CD1c-positive myeloid dendritic cell (primary cell): ENCODE results near the gene DNAH1.
A peak's percentile ranks its signal among the peaks of the same experiment; 100 is the strongest.

Experiments used
- DNase-seq: peaks from one replicate; pipeline ENCODE4 v3.0.0-alpha.2; 2016; ENCODE audit errors: extremely low spot score

The DNAH1 gene

GRCh38 chr3:52357151-52358080, 41.3 kb downstream of the DNAH1 start:
- DNase-seq, result no peak

DNA sequence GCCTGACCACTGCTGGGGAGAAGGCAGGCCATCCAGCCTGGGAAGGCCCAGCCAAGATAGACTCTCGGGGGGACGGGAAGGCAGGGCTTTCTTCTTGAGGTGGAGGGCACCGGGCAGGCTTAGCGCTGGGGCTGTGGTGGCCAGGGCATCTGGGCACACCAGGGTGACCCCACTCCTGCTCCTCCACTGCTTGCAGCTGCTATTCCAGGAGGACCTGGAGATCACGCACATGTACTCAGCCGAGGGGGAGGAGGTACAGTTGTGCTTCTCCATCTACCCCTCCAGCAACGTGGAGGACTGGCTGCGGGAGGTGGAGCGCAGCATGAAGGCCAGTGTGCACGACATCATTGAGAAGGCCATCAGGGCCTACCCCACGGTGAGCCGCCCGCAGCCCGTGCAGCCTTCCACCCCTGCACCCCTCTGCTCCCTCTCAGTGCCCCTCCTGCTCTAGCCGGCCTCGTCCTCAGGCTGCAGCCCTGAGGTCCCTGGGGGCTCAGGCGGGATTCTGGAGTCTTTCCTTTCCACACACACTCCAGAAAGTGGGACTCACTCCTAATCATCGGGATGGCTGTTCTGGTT, 42.3 kb downstream of the DNAH1 start:
- DNase-seq, result no peak

GRCh38 chr3:52359116-52359855, 43.2 kb downstream of the DNAH1 start:
- no peak for DNase-seq

DNA sequence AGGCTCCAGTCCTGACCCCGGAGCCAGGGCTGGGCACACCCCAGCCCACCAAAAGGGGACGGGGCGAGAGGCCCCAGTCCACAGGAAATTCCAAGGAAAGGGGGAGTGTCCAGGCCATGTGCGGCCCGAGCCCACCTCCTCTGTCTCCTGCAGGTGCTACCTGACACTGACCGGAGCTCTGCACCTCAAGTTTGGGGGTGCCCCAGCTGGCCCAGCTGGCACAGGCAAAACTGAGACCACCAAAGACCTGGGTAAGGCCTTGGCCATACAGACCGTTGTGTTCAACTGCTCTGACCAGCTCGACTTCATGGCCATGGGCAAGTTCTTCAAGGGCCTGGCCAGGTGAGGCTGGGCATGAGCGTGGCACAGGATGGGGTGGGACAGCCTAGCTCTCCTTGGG, 44.9 kb downstream of the DNAH1 start:
- no peak for DNase-seq

DNA sequence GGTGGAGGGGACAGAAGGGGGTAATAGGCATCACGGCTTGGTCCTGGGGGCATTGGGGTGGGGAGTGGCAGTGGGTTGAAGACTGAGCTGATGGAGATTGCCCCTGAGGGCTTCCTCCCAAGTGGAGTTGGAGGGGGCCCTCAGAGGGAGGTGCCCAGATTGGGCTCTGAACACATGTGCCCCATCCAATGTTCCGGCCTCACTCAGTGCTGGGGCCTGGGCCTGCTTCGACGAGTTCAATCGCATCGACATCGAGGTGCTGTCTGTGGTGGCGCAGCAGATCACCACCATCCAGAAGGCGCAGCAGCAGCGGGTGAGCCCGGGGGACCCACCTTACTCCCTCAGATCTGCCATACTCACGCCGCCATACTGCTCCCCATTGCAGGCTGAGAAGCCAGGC, 45.3 kb downstream of the DNAH1 start:
- DNase-seq, result no peak

- DNase-seq, result no peak
Measured at GRCh38 chr3:52361898-52362297, 45.8 kb downstream of the DNAH1 start.

DNA sequence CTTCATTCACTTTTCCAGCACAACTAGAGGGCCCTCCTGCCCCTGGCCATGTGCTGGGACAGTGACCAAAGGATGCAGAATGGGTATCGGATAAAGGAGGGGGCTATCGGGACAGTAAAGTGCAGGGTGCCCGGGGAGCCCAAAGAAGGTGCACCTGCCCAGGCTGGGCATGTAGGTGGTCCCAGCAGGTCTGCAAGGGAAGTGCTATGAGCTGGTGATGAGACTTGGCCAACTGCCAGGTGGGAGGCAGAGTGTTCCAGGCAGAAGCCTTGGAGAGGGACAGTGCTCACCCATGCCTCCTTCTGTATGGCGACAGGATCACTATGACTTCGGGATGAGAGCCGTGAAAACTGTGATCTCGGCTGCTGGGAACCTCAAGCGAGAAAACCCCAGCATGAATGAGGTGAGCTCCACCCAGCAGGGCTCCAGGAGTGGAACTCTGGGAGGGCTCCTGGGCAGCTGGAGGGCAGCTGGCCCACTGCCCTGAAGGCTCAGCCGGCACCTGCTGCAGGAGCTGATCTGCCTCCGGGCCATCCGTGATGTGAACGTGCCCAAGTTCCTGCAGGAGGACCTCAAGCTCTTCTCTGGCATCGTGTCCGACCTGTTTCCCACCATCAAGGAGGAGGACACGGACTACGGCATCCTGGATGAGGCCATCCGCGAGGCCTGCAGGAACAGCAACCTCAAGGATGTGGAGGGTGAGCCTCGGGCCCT, 48.4 kb downstream of the DNAH1 start:
- no peak for DNase-seq

GRCh38 chr3:52366527-52366926, 50.4 kb downstream of the DNAH1 start:
- DNase-seq, result no peak

GRCh38 chr3:52367891-52368880, 52.1 kb downstream of the DNAH1 start:
- no peak for DNase-seq

DNA sequence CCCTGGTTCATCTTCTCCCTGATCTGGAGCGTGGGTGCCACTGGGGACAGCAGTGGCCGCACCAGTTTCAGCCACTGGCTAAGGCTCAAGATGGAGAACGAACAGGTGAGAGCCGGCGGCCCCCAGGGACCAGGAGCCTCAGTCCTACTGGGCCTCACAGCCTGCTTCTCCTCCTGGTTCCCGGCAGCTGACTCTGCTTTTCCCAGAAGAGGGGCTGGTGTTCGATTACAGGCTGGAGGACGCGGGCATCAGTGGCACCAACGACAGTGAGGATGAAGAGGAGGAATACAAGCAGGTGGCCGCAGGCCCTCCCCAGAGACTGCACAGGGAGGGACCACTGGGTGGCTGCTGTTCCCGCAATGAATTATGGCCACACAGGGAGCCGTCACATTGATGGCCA, 54.4 kb downstream of the DNAH1 start:
- no peak for DNase-seq

DNA sequence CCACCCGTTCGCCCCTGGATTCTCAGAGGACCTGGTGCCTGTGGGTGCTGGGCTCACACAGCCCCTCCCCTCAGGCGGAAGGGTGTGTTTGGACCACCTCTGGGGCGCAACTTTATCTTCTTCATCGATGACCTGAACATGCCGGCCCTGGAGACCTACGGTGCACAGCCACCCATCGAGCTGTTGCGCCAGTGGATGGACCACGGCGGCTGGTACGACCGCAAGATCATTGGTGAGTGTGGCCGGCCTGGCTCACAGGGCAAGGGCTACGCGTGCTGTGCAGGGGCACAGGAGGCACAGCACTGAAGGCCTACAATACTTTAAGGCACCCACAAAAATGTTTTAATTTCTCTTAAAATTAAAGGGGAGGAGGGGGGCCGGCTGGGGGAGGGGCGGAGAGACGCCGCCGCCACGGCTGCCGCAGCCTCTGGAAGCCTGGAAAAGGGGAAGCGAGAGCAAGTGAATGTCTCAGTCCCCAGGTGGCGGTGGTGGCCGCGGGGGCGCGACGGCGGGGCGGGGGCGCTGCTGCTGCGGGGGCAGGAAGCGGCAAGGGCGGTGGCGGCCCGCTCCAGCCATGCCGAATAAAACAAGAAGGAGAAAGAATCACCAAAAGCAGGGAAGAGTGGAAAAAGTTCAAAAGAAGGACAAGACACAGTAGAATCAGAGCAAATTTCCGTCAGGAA, 56.8 kb downstream of the DNAH1 start:
- DNase-seq, result peak; percentile 60

GRCh38 chr3:52373676-52374075, 57.6 kb downstream of the DNAH1 start:
- no peak for DNase-seq

DNA sequence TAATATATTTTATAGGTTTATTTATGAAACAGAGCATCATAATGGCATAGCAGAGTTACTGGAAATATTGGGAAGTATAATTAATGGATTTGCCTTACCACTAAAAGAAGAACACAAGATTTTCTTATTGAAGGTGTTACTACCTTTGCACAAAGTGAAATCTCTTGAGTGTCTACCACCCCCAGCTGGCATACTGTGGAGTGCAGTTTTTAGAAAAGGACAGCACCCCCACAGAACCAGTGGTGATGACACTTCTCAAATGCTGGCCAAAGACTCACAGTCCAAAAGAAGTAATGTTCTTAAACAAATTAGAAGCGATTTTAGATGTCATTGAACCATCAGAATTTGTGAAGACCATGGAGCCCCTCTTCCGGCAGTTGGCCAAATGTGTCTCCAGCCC, 58.1 kb downstream of the DNAH1 start:
- DNase-seq, result no peak

DNA sequence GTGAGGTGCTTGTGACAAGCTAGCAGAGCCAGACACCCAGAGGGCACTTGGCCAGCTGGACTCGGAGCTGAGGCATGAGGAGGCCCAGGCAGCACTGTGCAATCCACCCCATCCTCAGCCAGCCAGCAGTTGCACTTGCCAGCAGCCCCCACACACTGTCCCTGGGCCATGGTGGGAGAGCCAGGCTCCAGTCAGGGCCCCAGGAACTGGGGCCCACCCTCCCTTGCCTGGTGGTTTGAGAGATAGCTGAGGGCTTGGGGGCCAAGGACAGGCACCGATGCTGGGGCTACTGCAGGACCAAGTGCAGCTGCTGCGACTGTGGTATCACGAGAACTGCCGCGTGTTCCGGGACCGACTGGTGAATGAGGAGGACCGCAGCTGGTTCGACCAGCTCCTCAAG, 63.5 kb downstream of the DNAH1 start:
- no peak for DNase-seq

GRCh38 chr3:52380023-52380422, 63.9 kb downstream of the DNAH1 start:
- DNase-seq, result no peak

DNA sequence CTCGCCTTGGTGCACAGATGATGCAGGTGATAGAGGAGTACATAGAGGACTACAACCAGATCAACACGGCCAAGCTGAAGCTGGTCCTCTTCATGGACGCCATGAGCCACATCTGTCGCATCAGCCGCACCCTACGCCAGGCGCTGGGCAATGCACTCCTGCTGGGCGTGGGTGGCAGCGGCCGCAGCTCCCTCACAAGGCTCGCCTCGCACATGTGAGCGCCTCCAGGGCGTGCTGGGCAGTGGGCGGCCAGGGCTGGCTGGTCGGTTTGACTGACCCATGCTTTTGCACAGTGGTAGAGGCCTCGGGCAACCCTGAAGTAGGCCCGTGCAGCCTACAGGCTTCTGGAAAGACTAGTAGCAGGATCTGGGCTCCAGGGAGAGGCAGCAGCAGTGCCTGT, 65.5 kb downstream of the DNAH1 start:
- no peak for DNase-seq

DNA sequence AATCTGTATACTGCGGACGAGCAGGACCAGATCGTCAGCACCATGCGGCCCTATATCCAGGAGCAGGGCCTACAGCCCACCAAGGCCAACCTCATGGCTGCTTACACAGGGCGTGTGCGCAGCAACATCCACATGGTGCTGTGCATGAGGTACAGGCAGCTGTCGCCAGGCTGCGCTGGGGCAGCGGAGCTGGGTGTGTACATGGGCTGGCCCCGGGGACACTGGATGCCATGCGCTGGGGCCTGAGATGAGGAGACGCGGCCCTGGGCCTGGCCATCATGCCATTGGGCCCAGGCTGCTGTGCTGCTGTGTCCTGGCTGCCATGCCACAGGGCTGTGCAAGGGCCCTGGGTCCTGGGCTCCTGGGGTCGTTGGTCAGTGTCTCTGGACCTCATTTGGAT, 67.3 kb downstream of the DNAH1 start:
- DNase-seq, result no peak

- DNase-seq, result peak; percentile 22
Measured at GRCh38 chr3:52384019-52384761, 68.1 kb downstream of the DNAH1 start.

DNA sequence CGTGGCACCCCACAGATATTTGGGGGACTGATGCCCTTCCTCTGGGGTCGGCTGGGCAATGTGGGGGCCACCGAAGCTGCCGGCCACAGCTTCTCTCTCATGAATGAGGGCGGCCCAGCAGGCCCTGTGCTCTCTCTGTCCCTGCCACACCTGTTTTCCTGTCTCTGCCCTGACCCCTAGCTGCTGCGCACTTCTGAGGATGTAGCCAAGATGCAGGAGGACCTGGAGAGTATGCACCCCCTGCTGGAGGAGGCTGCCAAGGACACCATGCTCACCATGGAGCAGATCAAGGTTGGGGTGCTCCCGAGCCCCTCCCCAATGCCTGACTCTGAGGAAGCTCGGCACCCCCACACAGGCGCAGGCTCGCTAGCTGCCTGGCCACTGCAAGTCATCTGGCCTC, 69.0 kb downstream of the DNAH1 start:
- peak; percentile 28 for DNase-seq

GRCh38 chr3:52387481-52387880, 71.4 kb downstream of the DNAH1 start:
- DNase-seq, result no peak
